ENCODE measurements around the gene RPS27L.

RPS27L gene

GRCh38 chr15:63157118-63157843 is at the start of gene RPS27L:
Gene RPS27L, minus strand, starts transcription at chr15:63157477. Its CDS starts 72 bp downstream, at chr15:63157405.
- peak; percentile 96 for DNase-seq (ENCODE audit: low read depth)

- DNase-seq (ENCODE audit: low read depth), result no peak
Observed at GRCh38 chr15:63206079-63206478, 48.8 kb upstream of the RPS27L start.

- DNase-seq (ENCODE audit: low read depth), result no peak
Observed at GRCh38 chr15:63203451-63204090, 46.3 kb upstream of the RPS27L start.

- no peak for DNase-seq (ENCODE audit: low read depth)
Observed at GRCh38 chr15:63202861-63203260, 45.6 kb upstream of the RPS27L start.

GRCh38 chr15:63200464-63201249 is 43.4 kb upstream of the RPS27L start:
- DNase-seq (ENCODE audit: low read depth), result no peak

GRCh38 chr15:63198371-63199250 is 41.3 kb upstream of the RPS27L start:
- DNase-seq (ENCODE audit: low read depth), result no peak

- DNase-seq (ENCODE audit: low read depth), result no peak
Observed at GRCh38 chr15:63197626-63198025, 40.3 kb upstream of the RPS27L start.

GRCh38 chr15:63196842-63197241 is 39.6 kb upstream of the RPS27L start:
- no peak for DNase-seq (ENCODE audit: low read depth)

- no peak for DNase-seq (ENCODE audit: low read depth)
Observed at GRCh38 chr15:63195569-63196015, 38.3 kb upstream of the RPS27L start.

- DNase-seq (ENCODE audit: low read depth), result no peak
Observed at GRCh38 chr15:63194880-63195568, 37.7 kb upstream of the RPS27L start.

GRCh38 chr15:63194302-63194701 is 37.0 kb upstream of the RPS27L start:
- DNase-seq (ENCODE audit: low read depth), result no peak

GRCh38 chr15:63192619-63193206 is 35.4 kb upstream of the RPS27L start:
- no peak for DNase-seq (ENCODE audit: low read depth)

- DNase-seq (ENCODE audit: low read depth), result no peak
Observed at GRCh38 chr15:63191895-63192618, 34.8 kb upstream of the RPS27L start.

GRCh38 chr15:63190769-63191649 is 33.7 kb upstream of the RPS27L start:
- DNase-seq (ENCODE audit: low read depth), result no peak

GRCh38 chr15:63189941-63190768 is 32.9 kb upstream of the RPS27L start:
- DNase-seq (ENCODE audit: low read depth), result no peak

GRCh38 chr15:63188926-63189871 is 31.9 kb upstream of the RPS27L start, which contains the start of gene RAB8B:
Gene RAB8B, plus strand, starts transcription at chr15:63189606. Its CDS starts 19 bp downstream, at chr15:63189625.
- peak; percentile 91 for DNase-seq (ENCODE audit: low read depth)
